Measurements from ENCODE around the gene CLTCL1.
A peak's percentile ranks its signal among the peaks of the same experiment; 100 is the strongest.

CLTCL1 gene

DNA sequence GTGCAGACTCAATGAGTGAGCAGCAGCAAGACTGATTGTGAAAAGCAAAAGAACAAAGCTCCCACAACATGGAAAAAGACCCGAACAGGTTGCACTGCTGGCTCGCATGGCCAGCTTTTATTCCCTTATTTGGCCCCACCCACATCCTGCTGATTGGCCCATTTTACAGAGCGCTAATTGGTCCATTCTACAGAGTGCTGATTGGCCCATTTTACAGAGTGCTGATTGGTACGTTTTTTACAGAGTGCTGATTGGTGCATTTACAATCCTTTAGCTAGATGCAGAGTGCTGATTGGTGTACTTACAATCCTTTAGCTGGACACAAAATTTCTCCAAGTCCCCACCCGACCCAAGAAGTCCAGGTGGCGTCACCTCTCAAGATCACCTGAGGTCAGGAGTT lies 97.6 kb downstream of the CLTCL1 start:
- DNase-seq, result no peak

DNA sequence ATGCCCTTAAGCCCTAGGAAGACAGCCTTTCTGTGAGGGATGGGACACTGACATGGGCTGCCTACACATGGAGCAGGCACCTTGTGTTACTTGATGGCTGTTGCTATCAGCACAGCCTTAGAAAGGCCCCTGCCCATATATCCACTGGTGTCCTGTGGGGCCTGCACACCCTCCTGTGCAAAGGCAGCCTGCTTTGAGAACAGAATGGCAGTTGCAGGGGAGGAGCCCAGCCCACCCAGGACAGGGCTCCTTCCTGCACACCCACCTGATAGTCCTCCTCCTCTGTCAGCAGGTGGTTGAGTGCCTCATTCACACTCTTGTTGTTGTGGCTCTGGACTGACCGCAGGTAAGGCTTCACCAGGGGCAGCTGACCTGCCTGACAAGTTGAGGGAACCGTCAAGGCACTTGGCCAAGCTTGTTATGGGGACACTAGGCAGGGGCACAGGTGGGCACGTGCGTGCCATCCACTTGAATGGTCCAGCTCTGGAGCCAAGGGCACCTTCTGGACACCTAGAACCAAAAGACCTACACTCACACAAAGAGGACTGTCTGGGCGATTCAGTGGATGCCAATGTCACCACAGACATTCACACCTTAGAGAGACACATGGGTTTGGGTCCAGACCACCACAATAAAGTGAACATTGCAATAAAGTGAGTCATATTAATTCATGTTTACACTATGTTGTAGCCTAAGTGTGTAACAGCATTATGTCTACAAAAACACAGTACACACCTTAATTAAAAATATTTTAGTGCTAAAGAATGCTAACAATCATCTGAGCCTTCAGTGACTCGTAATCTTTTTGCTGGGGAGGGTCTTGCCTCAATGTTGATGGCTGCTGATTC lies 103.6 kb downstream of the CLTCL1 start:
- DNase-seq, result no peak

DNA sequence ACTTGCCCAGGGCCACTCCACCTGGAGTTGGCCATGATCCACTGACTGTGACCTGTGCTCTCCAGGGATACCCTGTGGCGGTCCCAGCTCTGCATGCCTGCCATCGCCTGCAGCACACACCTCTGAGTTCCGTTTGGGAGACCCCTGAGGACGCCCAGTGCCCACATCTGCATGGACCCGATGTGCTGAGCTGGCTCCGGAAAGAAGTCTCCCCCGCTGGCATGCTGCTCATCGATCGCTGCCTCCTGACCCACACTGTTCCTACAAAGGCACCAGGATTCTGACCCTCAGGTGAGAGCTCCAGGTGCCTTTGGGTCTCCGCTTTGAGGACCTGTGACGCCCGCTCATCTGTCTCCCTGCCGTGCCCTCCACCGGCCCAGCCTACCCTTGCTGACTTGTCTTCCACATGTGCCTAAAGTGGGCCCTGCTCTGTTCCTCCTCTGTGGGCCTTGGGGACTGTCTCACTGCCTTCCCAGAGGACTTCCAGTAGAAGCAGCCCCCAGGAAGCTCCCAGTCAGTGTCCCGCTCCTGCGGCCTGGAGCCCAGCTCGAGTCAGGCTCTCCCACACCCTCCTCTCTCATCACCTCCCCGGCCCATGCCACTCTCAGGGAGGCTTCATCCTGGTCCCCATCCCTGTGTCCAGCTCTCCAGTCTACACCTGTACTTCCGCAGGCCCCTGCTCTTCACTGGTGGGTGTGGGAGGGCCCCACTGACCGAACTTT lies 107.1 kb downstream of the CLTCL1 start:
- no peak for DNase-seq

- DNase-seq, result no peak
Measured at GRCh38 chr22:19183216-19183615, 108.3 kb downstream of the CLTCL1 start.

DNA sequence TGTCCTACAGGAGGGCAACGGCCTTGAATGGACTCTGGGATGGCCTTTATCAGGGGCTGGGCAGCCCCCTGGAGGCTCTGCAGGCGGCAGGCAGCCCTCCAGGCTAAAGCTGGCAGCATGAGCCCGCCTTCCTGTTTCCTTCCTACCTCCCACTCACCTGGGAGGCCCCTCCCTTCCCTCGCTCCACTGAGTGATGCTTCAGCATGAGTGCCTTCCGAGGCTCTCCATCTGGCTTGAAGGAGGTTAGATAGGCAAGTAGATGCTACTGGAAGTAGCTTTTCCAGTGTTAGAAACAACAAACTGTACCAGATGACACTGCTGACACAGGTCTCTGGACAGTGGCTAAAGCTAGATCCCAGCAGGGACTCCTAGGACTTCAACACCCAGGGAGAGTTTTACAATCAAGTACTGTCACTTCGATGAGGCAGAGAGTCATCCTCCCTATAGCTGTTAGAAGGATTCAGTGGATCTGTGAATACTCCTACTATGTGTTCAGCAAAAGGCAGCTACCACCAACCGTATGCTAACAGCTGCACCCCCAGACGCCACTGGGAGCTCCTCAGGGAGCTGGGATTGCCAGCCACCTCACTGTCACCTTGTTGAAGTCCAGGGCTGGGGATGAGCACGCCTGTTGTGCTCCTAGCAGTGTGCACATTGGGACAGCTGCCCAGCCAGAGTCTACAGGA lies 108.9 kb downstream of the CLTCL1 start:
- DNase-seq, result no peak

DNA sequence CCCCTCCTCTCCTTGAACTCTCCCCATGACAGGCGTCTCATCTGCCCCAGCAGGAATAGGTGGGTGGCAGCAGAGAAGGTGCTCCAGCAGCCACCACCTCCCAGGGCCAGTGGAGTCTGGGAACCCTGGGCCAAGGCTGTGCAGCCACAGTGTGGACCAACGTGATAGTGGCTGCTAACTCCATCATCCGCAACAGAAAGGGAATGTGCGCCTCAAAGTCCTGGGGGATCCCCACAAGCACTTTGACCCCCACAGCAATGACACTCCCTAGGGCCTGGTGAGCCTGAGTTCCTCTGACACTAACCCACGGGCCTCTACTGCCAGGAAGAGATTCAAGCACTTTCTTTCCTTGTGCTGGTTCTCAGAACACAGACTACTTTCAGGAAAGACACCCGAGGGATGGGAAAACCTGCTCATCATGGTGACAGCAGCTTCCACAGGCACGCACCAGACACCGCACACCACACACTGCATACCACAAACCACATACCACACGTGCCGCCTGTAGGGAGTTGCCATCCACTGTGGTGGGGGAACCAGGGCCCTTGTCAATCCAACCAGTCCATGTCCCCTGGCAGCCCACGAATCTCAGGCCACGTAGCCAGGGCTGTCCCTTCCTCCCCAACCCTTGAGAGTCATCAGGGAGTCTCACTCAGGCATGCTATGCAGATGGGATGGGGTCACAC lies 109.6 kb downstream of the CLTCL1 start:
- DNase-seq, result no peak

GRCh38 chr22:19180740-19181410 lies 110.6 kb downstream of the CLTCL1 start:
- no peak for DNase-seq

GRCh38 chr22:19180234-19180633 lies 111.3 kb downstream of the CLTCL1 start:
- DNase-seq, result no peak

DNA sequence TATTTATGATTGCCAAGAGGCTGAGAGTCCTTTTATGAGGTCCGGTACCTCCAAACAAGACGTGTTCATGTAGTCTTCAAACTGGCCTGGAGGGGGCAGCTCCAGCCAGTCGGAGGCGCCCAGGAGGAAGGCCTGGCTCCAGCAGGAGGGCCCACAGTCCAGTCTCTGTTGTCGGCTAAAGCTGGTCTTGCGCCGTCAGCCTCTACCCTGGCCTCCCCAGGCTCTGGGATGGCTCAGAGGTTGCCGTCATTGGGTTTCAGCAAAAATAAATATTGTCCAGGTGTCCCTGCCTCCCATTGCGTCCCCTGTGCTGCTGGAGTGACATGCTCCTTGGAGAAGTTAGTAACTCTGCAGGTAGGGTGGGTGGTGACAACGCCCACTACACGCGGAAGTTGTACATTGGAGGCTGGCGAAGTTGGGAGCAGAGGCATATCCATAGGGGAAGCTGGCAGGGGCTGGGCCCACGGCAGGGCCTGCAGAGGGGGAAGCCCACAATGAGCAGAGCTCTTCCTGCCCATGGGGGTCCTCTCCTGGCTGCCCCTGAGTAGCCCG lies 111.9 kb downstream of the CLTCL1 start:
- DNase-seq, result peak; percentile 19

- DNase-seq, result no peak
Measured at GRCh38 chr22:19178657-19179496, 112.6 kb downstream of the CLTCL1 start, which contains the start of gene SLC25A1. TSS of gene SLC25A1 (minus strand) at chr22:19178736. CDS start at chr22:19178673, 63 bp downstream.

GRCh38 chr22:19178065-19178656 lies 113.4 kb downstream of the CLTCL1 start:
- DNase-seq, result no peak

DNA sequence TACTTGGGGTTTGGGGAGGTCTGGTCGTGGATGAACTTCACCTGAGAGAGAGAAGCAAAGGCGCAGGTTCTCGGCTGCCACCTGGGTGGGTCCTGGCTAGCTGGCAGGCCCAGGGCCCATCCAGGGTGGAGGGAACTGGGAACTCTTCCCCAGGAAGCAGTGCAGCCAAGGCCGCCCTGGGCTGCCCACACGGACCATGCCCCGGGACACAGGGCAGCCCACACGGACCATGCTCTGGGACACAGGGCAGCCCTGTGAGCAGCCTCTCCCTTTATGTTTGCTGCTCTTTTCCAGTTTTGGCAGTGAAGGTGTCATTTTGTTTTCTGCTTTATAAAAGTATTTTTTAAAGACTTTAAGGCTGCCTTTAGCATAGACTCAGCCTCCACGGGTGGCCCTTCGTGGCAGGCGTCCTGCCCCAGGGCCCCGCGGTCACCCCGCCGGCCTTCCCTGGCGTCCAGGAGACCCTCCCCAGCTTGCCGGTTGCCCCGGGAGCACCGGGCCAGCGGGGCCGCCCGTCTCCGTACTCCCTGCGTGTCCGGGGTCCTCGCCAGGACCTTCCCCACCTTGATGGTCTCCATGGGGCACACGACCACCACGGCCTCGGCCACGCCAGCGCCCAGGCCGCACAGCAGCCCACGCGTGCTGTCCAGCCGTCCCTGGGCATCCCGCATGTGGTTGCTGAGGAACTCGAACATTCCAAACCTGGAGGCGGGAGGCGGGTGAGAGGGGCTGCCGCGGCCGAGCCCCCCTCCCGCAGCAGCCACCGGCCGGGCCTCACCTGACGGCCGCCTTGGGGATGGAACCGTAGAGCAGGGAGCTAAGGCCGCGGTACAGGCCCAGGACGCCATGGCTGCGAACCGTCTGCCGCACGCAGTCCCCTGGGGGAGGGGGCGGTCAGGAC lies 114.1 kb downstream of the CLTCL1 start:
- no peak for DNase-seq

GRCh38 chr22:19176732-19177131 lies 114.8 kb downstream of the CLTCL1 start:
- no peak for DNase-seq

DNA sequence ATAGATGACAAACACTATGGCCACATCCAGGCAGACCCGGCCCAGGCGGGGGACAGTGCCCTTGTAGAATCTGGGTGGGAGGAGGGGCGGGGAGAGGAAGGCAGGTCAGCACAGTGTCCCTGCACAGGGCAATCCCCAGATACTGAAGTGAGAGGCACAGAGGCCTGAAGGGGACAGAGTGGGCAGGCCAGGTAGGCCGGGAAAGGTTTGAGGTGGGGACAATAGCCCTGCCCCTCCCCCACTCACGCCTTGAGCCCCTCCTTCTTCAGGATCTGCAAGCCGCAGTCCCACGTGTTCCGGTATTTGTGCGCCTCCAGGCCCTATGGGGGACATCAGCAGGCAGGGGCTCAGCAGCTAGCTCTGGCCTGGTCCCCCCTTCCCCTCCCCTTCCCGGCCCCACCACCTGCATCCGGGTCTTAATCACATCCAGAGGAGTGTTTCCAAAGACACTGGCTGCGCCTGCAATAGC lies 115.3 kb downstream of the CLTCL1 start:
- no peak for DNase-seq

- DNase-seq, result no peak
Measured at GRCh38 chr22:19175602-19176174, 115.8 kb downstream of the CLTCL1 start.

DNA sequence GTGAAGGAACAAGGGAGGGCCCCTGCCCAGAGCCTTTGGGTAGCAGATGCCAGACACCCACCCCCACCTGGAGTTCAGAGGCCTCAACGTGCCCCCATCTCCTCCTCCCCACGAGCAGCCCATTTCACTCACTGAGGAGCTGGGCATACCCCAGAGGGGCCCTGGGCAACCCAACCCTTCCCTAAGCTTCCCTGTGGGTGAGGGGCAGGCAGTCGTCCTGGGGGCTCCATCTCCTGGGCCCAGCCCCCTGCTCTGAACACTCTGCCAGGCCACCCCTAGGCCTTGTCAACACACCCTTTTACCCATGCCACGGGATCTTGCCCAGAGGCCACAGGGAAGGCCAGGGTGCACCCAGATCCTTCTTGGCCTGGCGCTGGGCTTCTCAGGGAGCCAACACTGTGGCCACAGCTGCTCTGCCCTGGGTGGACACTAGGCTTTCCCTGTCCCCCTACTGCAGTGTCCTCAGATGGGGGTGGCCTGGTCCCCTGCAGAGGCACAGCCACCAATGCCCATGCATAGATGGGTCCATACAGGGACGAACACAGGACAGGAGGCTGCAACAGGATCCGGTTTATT lies 116.4 kb downstream of the CLTCL1 start:
- no peak for DNase-seq

GRCh38 chr22:19174106-19175025 lies 117.2 kb downstream of the CLTCL1 start:
- DNase-seq, result no peak

Measured in DMS 273 treated with DMSO at 0.1 percent for 48 hours (cell line).